Measurements from ENCODE around the gene ZNF136.

The ZNF136 gene

GRCh38 chr19:12187625-12188024 is 24.7 kb downstream of the ZNF136 start:
- Histone ChIP-seq H3K9me2 (replicated peaks; ENCODE audit: insufficient read depth, low read length) (no peaks in the 10 kb centered on the region), H4K20me1 (ENCODE audit: low read depth, low read length) (no peaks in the 10 kb centered on the region), H2AFZ (ENCODE audit: low read depth, low read length, severe bottlenecking) (no peak overlapping the region), H3K9ac (ENCODE audit: low read length) (no peak overlapping the region), H3K9me3 (ENCODE audit: insufficient read depth, low read length) (peaks cover 60% of the 10 kb centered on the region), H3K79me2 (ENCODE audit: insufficient read depth, low read length) (peaks cover 18% of the 10 kb centered on the region), H3K27ac (ENCODE audit: low read depth, low read length) (no peak overlapping the region), H3F3A (ENCODE audit: insufficient read depth) (no peaks in the 10 kb centered on the region), H3K36me3 (ENCODE audit: low read length) (peaks cover 71% of the 10 kb centered on the region), H3K4me3 (ENCODE audit: insufficient read depth, low read length, poor library complexity, severe bottlenecking) (no peak overlapping the region), H3K27me3 (ENCODE audit: low read length) (no peaks in the 10 kb centered on the region), H3K4me2 (ENCODE audit: low read depth, low read length, poor library complexity, severe bottlenecking) (no peak overlapping the region)
- TF ChIP-seq, protein P1, sequence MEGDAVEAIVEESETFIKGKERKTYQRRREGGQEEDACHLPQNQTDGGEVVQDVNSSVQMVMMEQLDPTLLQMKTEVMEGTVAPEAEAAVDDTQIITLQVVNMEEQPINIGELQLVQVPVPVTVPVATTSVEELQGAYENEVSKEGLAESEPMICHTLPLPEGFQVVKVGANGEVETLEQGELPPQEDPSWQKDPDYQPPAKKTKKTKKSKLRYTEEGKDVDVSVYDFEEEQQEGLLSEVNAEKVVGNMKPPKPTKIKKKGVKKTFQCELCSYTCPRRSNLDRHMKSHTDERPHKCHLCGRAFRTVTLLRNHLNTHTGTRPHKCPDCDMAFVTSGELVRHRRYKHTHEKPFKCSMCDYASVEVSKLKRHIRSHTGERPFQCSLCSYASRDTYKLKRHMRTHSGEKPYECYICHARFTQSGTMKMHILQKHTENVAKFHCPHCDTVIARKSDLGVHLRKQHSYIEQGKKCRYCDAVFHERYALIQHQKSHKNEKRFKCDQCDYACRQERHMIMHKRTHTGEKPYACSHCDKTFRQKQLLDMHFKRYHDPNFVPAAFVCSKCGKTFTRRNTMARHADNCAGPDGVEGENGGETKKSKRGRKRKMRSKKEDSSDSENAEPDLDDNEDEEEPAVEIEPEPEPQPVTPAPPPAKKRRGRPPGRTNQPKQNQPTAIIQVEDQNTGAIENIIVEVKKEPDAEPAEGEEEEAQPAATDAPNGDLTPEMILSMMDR (IDR thresholded peaks at IDR 0.05; ENCODE audit: insufficient read depth, low read length, poor library complexity, severe bottlenecking), result no peak
- no peak for TF ChIP-seq EZH2phosphoT487 (conservative IDR thresholded peaks at IDR 0.05; ENCODE audit: low read length)

DNA sequence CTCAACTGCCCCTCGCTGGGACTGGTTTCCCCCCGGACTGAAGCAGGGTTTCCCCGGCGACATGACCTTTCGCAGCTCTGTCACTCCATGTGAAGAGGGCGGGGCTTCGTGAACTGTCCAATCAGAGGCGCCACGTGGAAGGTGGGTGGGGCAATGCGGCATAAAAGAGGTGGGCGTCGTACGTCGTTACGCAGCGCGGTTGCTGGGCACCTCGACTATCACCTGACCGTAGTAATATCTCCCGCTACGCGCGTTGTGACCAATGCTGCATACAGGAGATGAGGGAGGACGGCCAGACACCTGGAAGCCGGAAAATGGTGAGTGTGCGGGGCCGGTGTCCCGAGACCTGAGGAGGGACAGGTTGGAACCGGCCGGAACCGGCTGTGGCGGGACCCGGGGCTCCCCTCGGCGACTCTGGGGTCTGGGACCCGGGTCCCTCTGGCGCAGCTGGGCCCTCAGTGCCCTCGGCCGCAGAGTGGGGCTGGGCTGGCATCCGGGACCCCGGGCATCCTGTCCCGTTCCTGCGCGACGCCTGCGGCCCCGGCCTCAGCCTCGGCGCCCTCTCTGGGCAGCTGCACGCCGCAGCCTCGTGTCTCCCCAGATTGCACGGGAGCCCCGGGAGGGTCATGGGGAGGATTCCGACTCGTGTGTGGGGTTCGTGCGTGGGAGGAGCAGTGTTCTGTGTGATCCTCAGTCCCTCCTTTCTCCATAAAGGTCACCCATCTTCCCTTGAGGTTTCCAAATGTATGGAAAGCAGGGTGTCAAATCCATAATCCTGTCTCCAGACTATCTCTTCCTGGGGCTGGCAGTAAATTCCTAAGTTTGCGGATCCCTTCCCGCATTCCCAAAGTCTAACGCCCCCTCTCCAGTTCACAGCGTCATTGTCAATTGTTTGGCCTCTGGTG is 32.2 kb downstream of the ZNF136 start:
- Histone ChIP-seq H3K79me2 (ENCODE audit: insufficient read depth, low read length) (no peaks in the 10 kb centered on the region), H3K4me3 (ENCODE audit: insufficient read depth, low read length, poor library complexity, severe bottlenecking) (no peak overlapping the region), H3K36me3 (ENCODE audit: low read length) (peaks cover 25% of the 10 kb centered on the region), H3K9ac (ENCODE audit: low read length) (no peak overlapping the region), H3K9me2 (replicated peaks; ENCODE audit: insufficient read depth, low read length) (no peaks in the 10 kb centered on the region), H3K4me2 (ENCODE audit: low read depth, low read length, poor library complexity, severe bottlenecking) (no peak overlapping the region), H2AFZ (ENCODE audit: low read depth, low read length, severe bottlenecking) (no peak overlapping the region), H3K27me3 (ENCODE audit: low read length) (no peaks in the 10 kb centered on the region), H3K9me3 (ENCODE audit: insufficient read depth, low read length) (peaks cover 5% of the 10 kb centered on the region; the same call in 1 of the 2 replicates), H3F3A (ENCODE audit: insufficient read depth) (no peaks in the 10 kb centered on the region), H3K27ac (ENCODE audit: low read depth, low read length) (no peak overlapping the region), H4K20me1 (ENCODE audit: low read depth, low read length) (no peaks in the 10 kb centered on the region)
- no peak for TF ChIP-seq EZH2phosphoT487 (conservative IDR thresholded peaks at IDR 0.05; ENCODE audit: low read length)
- TF ChIP-seq, protein P1 (IDR thresholded peaks at IDR 0.05; ENCODE audit: insufficient read depth, low read length, poor library complexity, severe bottlenecking), result no peak

- Histone ChIP-seq H3K36me3 (ENCODE audit: low read length) (peaks cover 9% of the 10 kb centered on the region; the same call in 1 of the 2 replicates), H2AFZ (ENCODE audit: low read depth, low read length, severe bottlenecking) (no peak overlapping the region), H3K79me2 (ENCODE audit: insufficient read depth, low read length) (no peaks in the 10 kb centered on the region), H3K9me3 (ENCODE audit: insufficient read depth, low read length) (0 out of 2 replicates have a peak, but pooled peaks cover 5% of the 10 kb centered on the region), H3K9ac (ENCODE audit: low read length) (no peak overlapping the region), H3K9me2 (replicated peaks; ENCODE audit: insufficient read depth, low read length) (no peaks in the 10 kb centered on the region), H3K4me3 (ENCODE audit: insufficient read depth, low read length, poor library complexity, severe bottlenecking) (no peak overlapping the region), H3F3A (ENCODE audit: insufficient read depth) (no peaks in the 10 kb centered on the region), H3K27ac (ENCODE audit: low read depth, low read length) (no peak overlapping the region), H3K27me3 (ENCODE audit: low read length) (no peaks in the 10 kb centered on the region), H4K20me1 (ENCODE audit: low read depth, low read length) (no peaks in the 10 kb centered on the region), H3K4me2 (ENCODE audit: low read depth, low read length, poor library complexity, severe bottlenecking) (no peak overlapping the region)
- TF ChIP-seq, protein P1 (IDR thresholded peaks at IDR 0.05; ENCODE audit: insufficient read depth, low read length, poor library complexity, severe bottlenecking), result no peak
- no peak for TF ChIP-seq EZH2phosphoT487 (conservative IDR thresholded peaks at IDR 0.05; ENCODE audit: low read length)
Observed at GRCh38 chr19:12198136-12198535, 35.2 kb downstream of the ZNF136 start.
